Measurements from ENCODE around the gene TMEM247.

DNA sequence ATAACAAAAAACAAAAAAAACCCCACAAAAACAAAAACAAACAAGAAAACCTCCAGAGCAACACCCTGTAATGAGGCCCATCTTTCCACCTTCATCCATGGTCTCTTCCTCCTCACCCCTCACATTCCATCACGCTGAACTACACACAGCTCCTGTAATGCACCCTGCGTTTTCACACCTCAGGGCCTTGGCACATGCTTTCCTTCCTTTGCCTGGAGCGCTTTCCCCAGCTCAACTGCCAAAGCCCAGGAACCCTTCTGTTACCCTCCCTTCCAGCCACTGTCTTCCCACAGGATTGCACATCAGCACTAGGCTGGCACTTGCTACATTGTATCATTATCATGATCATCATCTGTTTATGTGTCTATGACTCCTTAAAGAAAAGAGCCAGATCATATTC is 29.4 kb downstream of the TMEM247 start:
- TF ChIP-seq, protein P1, sequence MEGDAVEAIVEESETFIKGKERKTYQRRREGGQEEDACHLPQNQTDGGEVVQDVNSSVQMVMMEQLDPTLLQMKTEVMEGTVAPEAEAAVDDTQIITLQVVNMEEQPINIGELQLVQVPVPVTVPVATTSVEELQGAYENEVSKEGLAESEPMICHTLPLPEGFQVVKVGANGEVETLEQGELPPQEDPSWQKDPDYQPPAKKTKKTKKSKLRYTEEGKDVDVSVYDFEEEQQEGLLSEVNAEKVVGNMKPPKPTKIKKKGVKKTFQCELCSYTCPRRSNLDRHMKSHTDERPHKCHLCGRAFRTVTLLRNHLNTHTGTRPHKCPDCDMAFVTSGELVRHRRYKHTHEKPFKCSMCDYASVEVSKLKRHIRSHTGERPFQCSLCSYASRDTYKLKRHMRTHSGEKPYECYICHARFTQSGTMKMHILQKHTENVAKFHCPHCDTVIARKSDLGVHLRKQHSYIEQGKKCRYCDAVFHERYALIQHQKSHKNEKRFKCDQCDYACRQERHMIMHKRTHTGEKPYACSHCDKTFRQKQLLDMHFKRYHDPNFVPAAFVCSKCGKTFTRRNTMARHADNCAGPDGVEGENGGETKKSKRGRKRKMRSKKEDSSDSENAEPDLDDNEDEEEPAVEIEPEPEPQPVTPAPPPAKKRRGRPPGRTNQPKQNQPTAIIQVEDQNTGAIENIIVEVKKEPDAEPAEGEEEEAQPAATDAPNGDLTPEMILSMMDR (IDR thresholded peaks at IDR 0.05 in 2 of 3, conservative IDR thresholded peaks at IDR 0.05 in 1 of 3; ENCODE audit: control insufficient read depth in 2 of 3, extremely low read depth in 1 of 3, insufficient read depth in 1 of 3, low read depth in 3 of 3, low read length in 3 of 3), result no peak
- TF ChIP-seq ELK1 (IDR thresholded peaks at IDR 0.05; ENCODE audit: low read depth, low read length) (no peak), ZNF217 (IDR thresholded peaks at IDR 0.05) (no peak), SUZ12 (IDR thresholded peaks at IDR 0.05; ENCODE audit: unreplicated experiment) (no peak), KDM1A (IDR thresholded peaks at IDR 0.05; ENCODE audit: borderline replicate concordance) (no peak), SUPT20H (IDR thresholded peaks at IDR 0.05; ENCODE audit: borderline replicate concordance, control insufficient read depth, low read depth, low read length) (no peak), EP300 (IDR thresholded peaks at IDR 0.05; ENCODE audit: borderline replicate concordance in 1 of 2, control insufficient read depth in 1 of 2, low read depth in 2 of 2, low read length in 2 of 2) (no peak), EGR1 (IDR thresholded peaks at IDR 0.05; ENCODE audit: borderline replicate concordance in 1 of 2, low read depth in 2 of 2, low read length in 2 of 2) (no peak)

Data from GM12878 (cell line).